Mesenchymal stem cell (in vitro differentiated cells and primary cell): ENCODE results near the gene ASPG.

Experiments
- DNase-seq: peaks from one replicate; pipeline ENCODE4 v3.0.0-alpha.2; 2013
- H2AFZ ChIP-seq: one replicate; pipeline ENCODE4 v1.6.1; 2013; ENCODE audit warnings: low read depth, mild to moderate bottlenecking, control low read depth, inconsistent platforms, low read length, moderate library complexity
- H2AK5ac ChIP-seq: 2 replicates; pipeline ENCODE4 v1.6.1; 2013; ENCODE audit warnings: low read length, moderate library complexity, mild to moderate bottlenecking, inconsistent platforms; ENCODE audit not compliant: severe bottlenecking
- H2BK120ac ChIP-seq: one replicate; pipeline ENCODE4 v1.6.1; 2013; ENCODE audit warnings: low read depth, mild to moderate bottlenecking, inconsistent platforms, low read length, moderate library complexity
- H2BK12ac ChIP-seq, 2 experiments: one replicate each; pipeline ENCODE4 v1.6.1; 2013; ENCODE audit warnings: inconsistent platforms in 2 of 2, low read length in 2 of 2, mild to moderate bottlenecking in 2 of 2, moderate library complexity in 2 of 2, control low read depth in 1 of 2
- H2BK15ac ChIP-seq: one replicate; pipeline ENCODE4 v1.6.1; 2013; ENCODE audit warnings: mild to moderate bottlenecking, low read depth, inconsistent platforms; ENCODE audit not compliant: poor library complexity, severe bottlenecking
- H2BK5ac ChIP-seq: 2 replicates; pipeline ENCODE4 v1.6.1; 2013; ENCODE audit warnings: low read depth, mild to moderate bottlenecking, low read length, control low read depth, inconsistent platforms; ENCODE audit not compliant: poor library complexity, severe bottlenecking
- H3K14ac ChIP-seq, 2 experiments: one replicate each; pipeline ENCODE4 v1.6.1; 2013; ENCODE audit warnings: inconsistent platforms in 2 of 2, low read length in 2 of 2, control low read depth in 1 of 2, mild to moderate bottlenecking in 1 of 2, moderate library complexity in 1 of 2
- H3K18ac ChIP-seq, 2 experiments: one replicate each; pipeline ENCODE4 v1.6.1; 2013; ENCODE audit warnings: inconsistent platforms in 2 of 2, low read length in 2 of 2, control low read depth in 1 of 2, low read depth in 1 of 2, mild to moderate bottlenecking in 1 of 2
- H3K23ac ChIP-seq, 2 experiments: one replicate each; pipeline ENCODE4 v1.6.1; 2013; ENCODE audit warnings: inconsistent platforms in 2 of 2, low read length in 2 of 2, mild to moderate bottlenecking in 2 of 2, moderate library complexity in 2 of 2, control low read depth in 1 of 2
- H3K27ac ChIP-seq: 2 replicates; pipeline ENCODE4 v1.5.1; 2013; ENCODE audit warnings: mild to moderate bottlenecking, moderate library complexity, low read length, control low read depth, inconsistent platforms; ENCODE audit not compliant: poor library complexity, severe bottlenecking
- H3K27me3 ChIP-seq, 2 experiments: 2 replicates each; pipeline versions ENCODE4 v1.6.1 to v1.7.0; 2013; ENCODE audit warnings: low read length in 2 of 2, mild to moderate bottlenecking in 2 of 2, moderate library complexity in 2 of 2, control low read depth in 1 of 2, inconsistent platforms in 1 of 2; ENCODE audit not compliant: control insufficient read depth in 1 of 2, insufficient read depth in 1 of 2
- H3K36me3 ChIP-seq, 2 experiments: 2 replicates each; pipeline versions ENCODE4 v1.6.1 to v1.7.0; 2013; ENCODE audit warnings: low read length in 2 of 2, control low read depth in 1 of 2, inconsistent platforms in 1 of 2, low read depth in 1 of 2, mild to moderate bottlenecking in 1 of 2; ENCODE audit not compliant: insufficient read depth in 2 of 2, control insufficient read depth in 1 of 2
- H3K4ac ChIP-seq, 2 experiments: one replicate each; pipeline ENCODE4 v1.6.1; 2013; ENCODE audit warnings: inconsistent platforms in 2 of 2, low read length in 2 of 2, mild to moderate bottlenecking in 2 of 2, moderate library complexity in 2 of 2, control low read depth in 1 of 2, low read depth in 1 of 2
- H3K4me1 ChIP-seq: 2 replicates; pipeline ENCODE4 v1.6.1; 2013; ENCODE audit warnings: low read depth, low read length, control low read depth; ENCODE audit not compliant: control insufficient read depth, insufficient read depth
- H3K4me2 ChIP-seq: 2 replicates; pipeline ENCODE4 v1.6.1; 2013; ENCODE audit warnings: low read length, mild to moderate bottlenecking, inconsistent platforms; ENCODE audit not compliant: poor library complexity, severe bottlenecking
- H3K4me3 ChIP-seq, 2 experiments: 2 replicates each; pipeline versions ENCODE4 v1.5.1 to v1.7.0; 2013; ENCODE audit warnings: low read length in 2 of 2, mild to moderate bottlenecking in 2 of 2, control low read depth in 1 of 2, low read depth in 1 of 2; ENCODE audit not compliant: insufficient read depth in 1 of 2
- H3K79me1 ChIP-seq: replicated peaks from 2 replicates; pipeline ENCODE4 v1.6.1; 2013; ENCODE audit warnings: mild to moderate bottlenecking, control low read depth, low read length, inconsistent platforms; ENCODE audit not compliant: poor library complexity, severe bottlenecking
- H3K9ac ChIP-seq: 2 replicates; pipeline ENCODE4 v1.7.0; 2013; ENCODE audit warnings: mild to moderate bottlenecking, low read length, moderate library complexity
- H3K9me3 ChIP-seq: 2 replicates; pipeline ENCODE4 v1.7.0; 2013; ENCODE audit warnings: mild to moderate bottlenecking, low read length; ENCODE audit not compliant: control insufficient read depth
- H4K8ac ChIP-seq: one replicate; pipeline ENCODE4 v1.6.1; 2013; ENCODE audit warnings: inconsistent platforms, mild to moderate bottlenecking, low read length, moderate library complexity
- H4K91ac ChIP-seq: one replicate; pipeline ENCODE4 v1.6.1; 2013; ENCODE audit warnings: mild to moderate bottlenecking, low read length, inconsistent platforms
- WGBS: methylation state at CpG from one replicate; pipeline ENCODE4 v1.1.7; 2013; ENCODE audit warnings: mixed read lengths; 5-methylcytosine and 5-hydroxymethylcytosine counted together

ASPG gene

DNA sequence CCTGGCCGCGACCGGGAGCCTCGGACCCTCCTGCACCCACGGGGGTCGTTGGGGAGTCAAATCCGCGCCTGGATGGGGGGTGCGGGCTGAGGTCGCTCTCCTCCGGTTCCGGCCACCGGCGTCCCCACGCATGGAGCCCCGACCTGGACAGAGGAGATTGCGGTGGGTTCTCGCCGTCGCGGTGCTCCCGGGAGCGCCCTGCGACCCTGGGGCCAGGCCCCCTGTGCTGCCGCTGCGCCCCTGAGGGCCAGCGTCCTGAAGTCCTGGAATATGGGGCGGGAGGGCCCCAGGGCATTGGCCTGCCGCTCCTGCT lies 345 bp downstream of the ASPG start:
- Histone ChIP-seq H3K4me2 (no peak overlapping the region), H3K9me3 (no peaks in the 10 kb centered on the region), H4K8ac (no peak overlapping the region), H3K27ac (no peak overlapping the region), H3K27me3 (peaks cover 20 to 59% of the 10 kb centered on the region in 2 experiments), H3K4me1 (no peaks in the 10 kb centered on the region), H2BK120ac (no peak overlapping the region), H3K14ac (no peak overlapping the region), H2BK5ac (no peak overlapping the region), H2BK15ac (no peak overlapping the region), H3K4me3 (no peak overlapping the region), H3K23ac (no peak overlapping the region), H2AFZ (peak overlapping the region; percentile 23), H2BK12ac (no peak overlapping the region), H2AK5ac (no peak overlapping the region), H3K9ac (no peak overlapping the region), H4K91ac (no peak overlapping the region), H3K18ac (no peak overlapping the region), H3K4ac (no peak overlapping the region), H3K36me3 (no peaks in the 10 kb centered on the region), H3K79me1 (no peaks in the 10 kb centered on the region)
- WGBS = 50% methylated on average over 29 of the region's 29 CpGs
- no peak for DNase-seq

DNA sequence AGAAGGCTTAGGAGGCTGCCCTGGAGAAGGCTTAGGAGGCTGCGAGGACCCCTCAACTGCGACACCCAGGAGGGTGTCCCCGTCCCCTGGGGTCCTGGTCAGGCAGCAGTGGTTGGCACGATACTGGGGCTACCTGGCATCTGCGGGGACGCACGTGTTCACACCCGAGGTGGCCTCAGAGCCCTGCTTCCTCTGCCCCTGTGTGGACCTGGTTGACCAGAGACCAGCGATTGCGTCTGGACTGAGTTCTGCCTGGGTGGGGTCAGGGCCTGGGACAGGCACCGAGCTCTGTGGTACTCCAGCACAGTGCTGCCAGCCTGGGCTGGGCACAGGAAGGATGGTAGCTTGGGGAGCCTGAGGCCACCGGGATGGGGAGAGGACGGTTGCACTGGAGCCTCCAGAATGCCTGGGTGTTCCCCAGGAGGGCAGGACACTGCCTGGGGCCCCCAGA lies 735 bp downstream of the ASPG start:
- no peak overlapping the region for H2BK15ac ChIP-seq
- H2BK5ac ChIP-seq = no peak overlapping the region
- no peak overlapping the region for H2BK120ac ChIP-seq

DNA sequence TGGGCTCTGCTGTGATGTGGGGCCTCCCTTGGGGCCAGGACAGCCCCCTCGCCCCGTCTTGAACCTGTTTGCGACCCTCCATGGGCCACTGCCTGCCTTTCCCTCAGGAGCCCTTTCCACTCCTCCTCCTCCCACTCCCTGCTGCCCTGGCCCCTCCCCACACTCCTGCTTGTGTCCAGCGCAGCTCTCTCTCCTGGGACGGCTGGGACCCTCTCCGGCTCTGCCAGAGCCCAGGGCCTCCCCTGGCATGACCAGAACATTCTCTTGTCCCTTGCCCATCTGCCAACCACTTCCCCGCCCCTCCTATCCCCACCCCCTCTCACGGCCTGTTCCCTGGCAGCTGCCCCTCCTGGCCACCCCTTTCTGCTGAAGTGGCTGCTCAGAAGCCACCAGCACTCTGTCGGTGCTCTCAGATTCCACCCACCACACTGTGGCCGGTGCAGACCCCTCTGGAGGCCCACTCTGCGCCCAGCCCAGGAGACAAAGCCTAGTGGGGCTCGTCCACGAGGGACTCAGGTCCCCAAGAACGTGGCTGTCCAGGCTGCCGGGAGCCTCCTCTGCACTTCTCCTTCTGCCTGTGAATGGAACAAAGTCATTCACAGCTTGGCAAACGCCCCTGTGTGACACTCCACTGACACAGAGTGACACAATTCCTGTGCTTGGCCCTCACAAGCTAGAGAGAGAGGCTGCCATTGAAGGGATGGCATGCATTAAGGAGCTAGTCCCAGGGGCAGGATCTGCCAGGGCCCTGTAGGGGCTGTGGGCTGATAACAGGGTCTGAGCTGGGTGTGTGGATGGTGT lies 1.4 kb downstream of the ASPG start:
- Histone ChIP-seq H3K79me1 (no peaks in the 10 kb centered on the region), H4K91ac (no peak overlapping the region), H3K9ac (no peak overlapping the region), H2AK5ac (no peak overlapping the region), H3K18ac (no peak overlapping the region), H3K14ac (no peak overlapping the region), H3K4me1 (no peaks in the 10 kb centered on the region), H3K4me2 (no peak overlapping the region), H4K8ac (no peak overlapping the region), H3K4me3 (no peak overlapping the region), H3K4ac (no peak overlapping the region), H2BK5ac (no peak overlapping the region), H2BK15ac (no peak overlapping the region), H3K23ac (no peak overlapping the region), H2BK120ac (no peak overlapping the region), H2AFZ (no peak overlapping the region), H3K27me3 (peaks cover 20 to 55% of the 10 kb centered on the region in 2 experiments), H3K27ac (no peak overlapping the region), H3K9me3 (no peaks in the 10 kb centered on the region), H3K36me3 (no peaks in the 10 kb centered on the region), H2BK12ac (no peak overlapping the region)
- no peak for DNase-seq
- WGBS = 78% methylated on average over 16 of the region's 16 CpGs

More for the DNA sequence above, 735 bp downstream of the ASPG start:
- Histone ChIP-seq H2AFZ (peak overlapping the region; percentile 23), H3K79me1 (no peaks in the 10 kb centered on the region), H3K4ac (no peak overlapping the region), H3K9me3 (no peaks in the 10 kb centered on the region), H3K27me3 (peaks cover 20 to 59% of the 10 kb centered on the region in 2 experiments), H2AK5ac (no peak overlapping the region), H3K18ac (no peak overlapping the region), H4K91ac (no peak overlapping the region), H3K36me3 (no peaks in the 10 kb centered on the region), H3K23ac (no peak overlapping the region), H3K4me2 (no peak overlapping the region), H3K27ac (no peak overlapping the region), H2BK12ac (no peak overlapping the region), H3K9ac (no peak overlapping the region), H3K4me1 (no peaks in the 10 kb centered on the region), H3K14ac (no peak overlapping the region), H4K8ac (no peak overlapping the region), H3K4me3 (peak overlapping the region in 1 of 2 experiments; percentile 7)
- WGBS = 86% methylated on average over 13 of the region's 13 CpGs
- no peak for DNase-seq

DNA sequence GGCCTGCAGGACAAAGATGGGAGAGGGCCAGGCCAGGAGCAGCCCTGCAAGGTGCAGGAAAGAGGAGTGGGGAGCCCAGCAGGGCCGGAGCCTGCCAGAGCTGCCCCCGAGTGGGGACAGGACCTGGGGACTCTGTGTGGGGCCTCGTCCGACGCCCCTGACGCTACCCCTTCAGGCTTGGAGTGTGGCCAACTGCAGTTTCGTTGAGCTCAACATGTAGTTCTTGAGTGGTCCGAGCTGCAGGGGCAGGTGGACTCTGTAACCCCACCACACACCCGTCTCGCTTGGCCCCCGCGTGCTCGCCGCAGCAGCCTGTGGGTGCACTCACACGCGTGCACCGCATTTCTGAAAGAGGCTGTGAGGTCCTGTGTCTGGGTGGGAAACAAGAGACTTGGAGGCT lies 2.0 kb downstream of the ASPG start:
- 85% methylated on average over 17 of the region's 17 CpGs for whole genome bisulfite sequencing
- H4K8ac ChIP-seq = no peak overlapping the region
- H3K4ac ChIP-seq = no peak overlapping the region
- H2BK15ac ChIP-seq = no peak overlapping the region
- no peaks in the 10 kb centered on the region for H3K36me3 ChIP-seq
- no peak overlapping the region for H3K4me2 ChIP-seq
- H3K9me3 ChIP-seq = no peaks in the 10 kb centered on the region
- H3K79me1 ChIP-seq = no peaks in the 10 kb centered on the region
- peaks cover 16 to 56% of the 10 kb centered on the region in 2 experiments for H3K27me3 ChIP-seq
- no peaks in the 10 kb centered on the region for H3K4me1 ChIP-seq
- DNase-seq = no peak
- H3K14ac ChIP-seq = no peak overlapping the region
- H2BK12ac ChIP-seq = no peak overlapping the region
- H4K91ac ChIP-seq = no peak overlapping the region
- H3K4me3 ChIP-seq = no peak overlapping the region
- H2AFZ ChIP-seq = no peak overlapping the region
- no peak overlapping the region for H3K27ac ChIP-seq
- H3K23ac ChIP-seq = no peak overlapping the region
- H2BK120ac ChIP-seq = no peak overlapping the region
- no peak overlapping the region for H3K9ac ChIP-seq
- H3K18ac ChIP-seq = no peak overlapping the region
- H2AK5ac ChIP-seq = no peak overlapping the region
- H2BK5ac ChIP-seq = no peak overlapping the region
